SHP77 (cell line): Measurements from ENCODE around the gene MIPEP.
"Not testable (repeated sequence)": the region's sequence is repeated elsewhere in the genome, so short reads cannot be mapped to it uniquely, and the experiment has no call there.

Experiments
- DNase-seq, 2 experiments: peaks; one replicate each; lab custom pipeline; 2025; lab: John Stamatoyannopoulos, UW

Gene MIPEP

DNA sequence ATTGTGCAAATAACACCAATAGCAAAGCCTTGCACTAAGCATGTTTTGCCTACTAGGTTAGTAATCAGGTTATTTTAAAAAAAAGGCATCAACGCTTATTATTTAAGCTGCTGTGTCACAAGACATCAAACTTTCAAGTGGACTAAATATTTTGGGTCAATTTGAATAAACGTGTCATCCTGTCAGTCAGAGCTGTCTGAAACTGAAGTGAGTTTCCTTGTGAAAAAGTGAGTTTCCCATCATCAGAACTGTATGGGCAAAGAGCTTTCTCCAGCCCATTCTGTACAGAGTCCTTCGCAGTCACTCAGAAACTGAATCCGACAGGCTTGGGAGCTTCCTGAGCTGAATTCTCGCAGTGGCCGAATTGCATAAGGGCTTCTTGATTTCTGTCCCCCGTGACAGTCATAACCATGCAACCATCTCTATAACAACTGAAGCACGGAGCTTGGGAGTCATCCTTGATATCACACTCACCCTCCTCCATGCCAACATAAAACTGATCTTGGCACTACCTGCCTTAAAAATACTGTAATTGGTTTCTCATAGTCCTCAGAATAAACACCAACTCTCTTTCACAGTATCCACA is 139.8 kb downstream of the MIPEP start:
- DNase-seq: peak in 1 of 2 experiments; percentile 27

DNA sequence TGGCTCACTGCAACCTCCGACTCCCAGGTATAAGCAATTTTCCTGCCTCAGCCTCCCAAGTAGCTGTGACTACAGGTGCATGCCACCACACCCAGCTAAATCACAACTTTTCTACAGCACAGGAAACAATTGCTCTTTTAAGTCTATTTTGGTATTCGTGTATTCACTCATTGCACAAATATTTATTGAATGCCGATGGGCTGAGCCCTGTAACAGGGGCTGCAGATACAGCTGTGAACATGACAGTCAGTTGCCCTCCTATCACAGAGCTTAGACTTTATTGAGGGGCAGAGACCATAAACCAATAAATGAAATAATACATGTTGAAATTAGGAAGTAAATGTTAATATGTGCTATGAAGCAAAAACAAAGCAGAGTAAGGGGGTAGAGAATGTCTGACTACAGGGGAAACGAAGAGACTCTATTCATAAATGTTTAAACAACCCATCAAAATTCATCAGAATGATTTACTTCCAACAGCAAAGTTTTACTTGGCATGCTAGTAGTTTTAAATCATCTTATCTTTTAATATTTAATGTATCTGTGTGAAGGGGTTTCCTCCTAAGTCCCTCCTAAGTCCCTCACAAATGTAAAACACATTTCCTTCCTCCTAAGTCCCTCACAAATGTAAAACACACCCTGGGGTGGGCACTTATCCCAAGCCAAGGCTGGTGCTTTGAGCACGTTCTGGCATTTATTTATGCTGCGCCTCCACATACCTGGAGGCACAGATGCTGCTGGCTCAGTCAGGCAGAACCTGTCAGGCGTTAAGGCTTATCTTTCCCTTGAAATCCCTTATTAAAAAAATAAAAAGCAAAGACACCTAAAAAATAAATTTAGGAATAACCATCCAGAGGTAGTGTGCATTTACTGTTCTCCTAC is 140.8 kb downstream of the MIPEP start:
- no peak for DNase-seq

DNA sequence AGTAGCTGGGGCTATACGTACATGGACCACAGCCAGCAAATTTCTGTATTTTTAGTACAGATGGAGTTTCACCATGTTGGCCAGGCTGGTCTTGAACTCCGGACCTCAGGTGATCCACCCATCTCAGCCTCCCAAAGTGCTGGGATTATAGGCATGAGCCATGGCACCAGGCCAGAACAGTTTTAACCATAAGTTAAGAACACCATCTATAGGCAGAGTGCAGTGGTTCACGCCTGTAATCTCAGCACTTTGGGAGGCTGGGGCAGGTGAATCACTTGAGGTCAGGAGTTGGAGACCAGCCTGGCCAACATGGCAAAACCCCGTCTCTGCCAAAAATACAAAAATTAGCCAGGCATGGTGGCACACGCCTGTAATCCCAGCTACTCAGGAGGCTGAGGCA is 143.1 kb downstream of the MIPEP start:
- not testable (repeated sequence) for DNase-seq

DNA sequence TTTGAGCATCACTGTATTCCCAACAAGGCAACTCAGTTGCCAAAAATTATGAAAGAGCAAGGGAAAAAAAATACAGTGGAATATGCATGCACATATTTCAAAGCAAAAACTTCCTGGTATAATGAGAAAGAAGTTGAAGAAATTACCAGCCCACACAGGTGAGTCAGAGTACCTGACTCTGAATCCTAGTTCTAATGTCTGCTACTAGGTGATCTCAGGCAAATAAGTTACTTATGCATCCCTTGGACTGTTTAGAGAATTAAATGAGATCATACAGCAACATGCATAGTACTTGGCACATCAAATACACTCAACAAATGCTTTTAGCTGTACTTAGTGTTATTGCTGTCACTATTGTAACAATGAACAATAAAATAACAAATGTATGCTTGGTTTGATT is 144.9 kb downstream of the MIPEP start:
- no peak for DNase-seq

DNA sequence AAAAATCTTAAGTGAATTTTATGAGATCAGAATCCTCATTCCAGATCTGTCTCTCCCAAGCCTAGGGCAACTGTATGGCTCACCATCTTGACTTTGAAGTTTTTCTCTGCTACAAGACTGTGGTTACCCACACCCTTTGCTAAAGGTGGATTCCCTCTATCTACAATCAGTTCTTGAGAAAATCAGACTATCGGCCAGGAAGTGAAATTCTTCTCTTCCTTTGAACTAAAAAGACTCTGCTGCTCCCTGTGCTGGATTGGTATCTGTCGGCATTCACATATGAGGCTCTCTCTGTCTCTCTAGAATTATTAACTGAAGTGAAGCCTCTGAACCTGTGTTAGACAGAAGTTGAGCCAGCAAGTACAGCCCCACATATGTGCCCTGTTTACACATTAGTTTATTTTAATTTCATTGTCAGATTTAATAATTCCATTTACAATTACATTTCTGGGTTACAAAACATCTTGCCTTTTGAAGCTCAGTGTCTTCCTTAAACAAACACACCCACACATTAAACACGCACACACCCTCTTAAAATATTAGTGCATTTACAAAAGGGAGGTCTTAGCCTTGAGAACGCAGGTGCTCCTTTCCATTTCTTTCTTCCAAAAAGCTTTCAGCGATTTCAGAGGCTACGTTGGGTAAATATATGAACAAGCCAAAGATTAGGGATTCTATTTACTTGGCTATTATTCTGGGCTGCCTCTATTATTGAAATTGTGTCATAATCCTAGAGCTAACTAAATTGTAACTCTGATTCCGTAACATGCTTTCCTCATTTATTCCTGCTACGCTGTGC is 145.7 kb downstream of the MIPEP start:
- DNase-seq: no peak

DNA sequence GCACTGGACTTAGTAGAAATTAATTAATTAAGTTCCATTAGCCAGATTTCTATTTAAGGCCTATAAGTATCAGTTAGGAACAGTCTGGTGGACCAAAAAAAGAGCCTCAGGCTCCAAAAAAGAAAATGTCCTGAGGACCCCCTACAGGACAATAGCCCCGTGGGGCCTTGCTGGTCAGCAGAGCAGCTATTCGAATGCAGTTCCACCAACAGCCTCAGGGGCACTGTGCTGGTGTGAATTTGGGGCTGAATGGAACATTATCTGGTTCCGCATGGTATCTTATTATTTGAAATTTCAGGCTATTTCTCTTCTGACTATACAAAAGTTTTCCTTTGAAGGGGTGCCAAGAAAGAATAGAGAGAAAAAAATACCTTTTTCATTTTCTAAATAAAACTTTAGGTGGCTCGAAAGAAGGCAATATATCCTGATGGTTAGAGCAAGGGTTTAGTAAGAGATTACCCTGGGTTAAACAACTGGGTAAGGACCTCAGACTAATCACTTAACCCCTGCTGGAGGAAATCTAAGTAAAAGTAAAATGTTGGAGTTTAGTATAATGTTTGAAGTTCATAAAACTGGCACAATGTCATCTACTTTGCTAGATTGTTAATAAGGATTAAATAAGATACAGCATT is 147.2 kb downstream of the MIPEP start:
- DNase-seq: peak in 1 of 2 experiments; percentile 22

DNA sequence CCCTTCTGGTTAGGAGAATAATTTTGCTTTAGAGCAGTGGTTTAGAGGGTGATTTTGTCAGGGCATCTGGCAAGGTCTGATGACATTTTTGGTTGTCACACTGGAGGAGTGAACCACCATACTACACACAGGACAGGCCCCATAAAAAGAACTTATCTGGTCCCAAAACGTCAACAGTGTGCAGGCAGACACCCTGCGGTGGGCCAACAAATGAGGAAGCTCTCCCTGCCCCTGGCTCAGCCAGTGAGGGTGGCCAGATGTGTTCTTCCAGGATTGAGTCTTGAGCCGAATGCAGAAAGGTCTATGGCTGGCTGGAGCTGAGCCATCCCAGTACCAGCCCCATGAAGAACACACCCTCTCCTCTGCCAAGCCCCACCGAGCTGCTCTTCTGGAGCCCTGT is 149.2 kb downstream of the MIPEP start:
- DNase-seq: no peak

DNA sequence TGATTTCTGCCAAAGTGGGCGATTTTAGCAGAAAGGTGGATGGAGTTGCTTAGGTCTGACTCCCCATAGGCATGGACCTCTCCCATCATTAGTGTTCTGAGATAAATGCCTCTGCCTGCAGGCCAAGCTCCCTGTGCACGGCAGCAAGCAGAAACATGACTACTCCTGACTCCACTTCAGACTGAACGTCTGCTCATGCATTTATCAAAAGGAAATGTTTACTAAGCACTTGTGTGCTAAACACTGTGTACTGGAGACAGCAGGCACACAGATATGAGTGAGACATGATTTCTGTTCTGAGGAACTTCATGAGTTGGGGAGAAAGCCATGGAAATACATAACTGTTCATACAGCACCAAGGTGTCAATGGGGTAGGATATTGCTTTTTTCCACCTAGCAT is 149.6 kb downstream of the MIPEP start:
- peak; percentile 66 to 77 for DNase-seq

DNA sequence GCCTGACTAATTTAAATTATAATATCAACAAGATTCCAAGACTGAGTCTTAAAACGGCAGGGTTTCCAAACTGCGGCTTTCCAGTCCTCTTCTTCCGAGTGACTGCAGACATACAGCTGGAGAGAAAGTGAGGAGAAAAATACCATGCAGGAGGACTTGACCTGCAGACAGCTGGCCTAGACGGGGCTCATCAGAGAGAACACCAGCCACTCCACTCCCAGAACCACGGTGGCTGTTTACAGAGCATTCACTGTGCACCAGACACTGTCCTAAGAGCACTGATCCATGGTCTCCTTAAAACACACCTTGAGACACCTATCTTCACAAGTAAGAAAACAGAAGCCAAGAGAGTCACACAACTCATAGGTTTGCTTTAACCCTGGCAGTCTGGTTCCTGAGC is 152.7 kb downstream of the MIPEP start:
- DNase-seq: no peak

DNA sequence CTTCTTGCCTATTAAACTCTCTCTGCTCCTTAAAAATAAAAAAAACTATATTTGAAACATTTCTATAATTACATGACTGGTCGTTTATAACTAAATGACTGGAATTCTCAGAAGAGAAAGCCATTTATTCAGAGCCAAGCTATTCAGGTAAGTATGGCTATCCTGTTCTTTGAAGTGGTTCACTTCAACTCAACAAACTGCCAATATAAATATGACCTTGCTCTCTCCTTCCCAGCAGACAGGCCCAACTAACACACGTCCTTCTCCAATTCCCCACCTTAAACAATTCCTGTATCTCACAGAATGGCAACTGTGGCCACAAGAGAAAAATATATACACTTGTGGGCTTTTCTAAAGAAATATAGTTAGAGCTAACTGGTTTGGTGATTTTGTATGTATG is 153.9 kb downstream of the MIPEP start:
- no peak for DNase-seq

DNA sequence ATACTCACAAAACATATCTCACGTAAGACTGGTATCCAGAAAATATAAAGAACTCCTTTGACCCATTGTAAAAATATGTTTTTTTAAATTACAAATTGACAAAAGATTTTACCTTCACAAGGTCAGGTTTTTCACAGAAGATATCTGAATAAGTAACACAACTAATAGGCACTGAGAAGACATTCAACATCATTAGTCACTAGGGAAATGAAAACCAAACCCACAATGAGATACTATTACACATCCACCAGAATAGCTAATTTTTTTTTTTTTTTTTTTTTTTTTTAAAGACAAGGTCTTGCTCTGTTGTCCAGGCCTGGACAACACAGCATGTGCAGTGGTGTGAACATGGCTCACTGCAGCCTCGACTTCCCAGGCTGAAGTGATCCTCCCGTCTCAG is 157.5 kb downstream of the MIPEP start:
- no peak for DNase-seq

DNA sequence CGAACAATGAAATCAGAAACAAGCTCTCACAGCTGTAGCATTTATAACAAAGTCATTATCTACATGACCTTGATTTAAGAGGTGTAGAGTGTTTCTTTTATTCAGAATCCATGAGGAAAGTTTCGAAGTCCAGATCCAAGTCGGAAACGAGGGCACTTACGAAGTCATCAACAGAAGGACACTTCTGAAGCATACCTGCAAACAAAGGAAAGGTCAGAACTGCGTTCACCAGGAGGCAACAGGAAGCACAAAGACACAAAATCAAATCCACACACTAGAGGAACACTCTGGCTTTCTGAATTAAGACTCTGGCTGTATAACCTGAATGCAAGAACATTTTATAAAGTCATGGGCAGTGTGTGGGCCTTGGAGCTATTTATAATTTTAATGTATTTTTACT is 158.9 kb downstream of the MIPEP start:
- no peak for DNase-seq

DNA sequence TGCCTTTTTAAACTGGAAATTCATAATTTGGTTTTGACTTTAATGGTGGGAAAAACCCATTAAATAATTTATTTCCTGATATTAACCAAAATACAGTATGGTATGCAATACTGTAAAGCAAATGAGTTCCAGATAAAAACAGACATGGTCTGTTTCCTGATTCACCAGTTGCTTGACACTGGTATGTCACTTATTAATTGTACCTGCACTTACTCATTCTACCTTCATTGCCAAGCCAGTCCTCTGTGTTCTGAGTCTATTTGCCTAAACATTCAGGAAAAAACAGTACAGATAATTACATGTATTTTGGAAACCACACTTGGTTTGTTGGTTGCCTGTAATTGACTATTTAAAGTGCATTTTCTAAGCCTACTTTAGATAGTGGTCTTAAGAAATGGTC is 159.7 kb downstream of the MIPEP start:
- DNase-seq: no peak

DNA sequence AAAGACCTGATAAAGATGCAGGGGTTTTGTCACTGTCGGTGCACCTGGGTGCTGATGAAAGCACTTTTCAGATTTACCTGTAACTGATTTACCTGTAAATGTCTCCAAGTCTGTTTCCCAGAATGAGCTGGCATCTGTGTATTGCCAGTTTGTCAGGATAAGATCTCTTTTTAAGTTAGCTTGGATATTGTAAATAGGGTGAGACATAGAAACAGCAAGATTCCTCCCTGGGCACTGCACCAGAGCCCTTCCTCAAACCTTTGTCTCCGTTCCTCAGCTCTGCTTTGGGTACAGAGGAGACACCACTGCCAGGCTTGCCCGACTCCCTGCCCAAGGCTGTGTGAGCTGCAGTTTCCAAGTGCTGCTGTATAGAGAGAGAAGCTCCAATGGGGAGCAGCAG is 160.4 kb downstream of the MIPEP start:
- no peak for DNase-seq

DNA sequence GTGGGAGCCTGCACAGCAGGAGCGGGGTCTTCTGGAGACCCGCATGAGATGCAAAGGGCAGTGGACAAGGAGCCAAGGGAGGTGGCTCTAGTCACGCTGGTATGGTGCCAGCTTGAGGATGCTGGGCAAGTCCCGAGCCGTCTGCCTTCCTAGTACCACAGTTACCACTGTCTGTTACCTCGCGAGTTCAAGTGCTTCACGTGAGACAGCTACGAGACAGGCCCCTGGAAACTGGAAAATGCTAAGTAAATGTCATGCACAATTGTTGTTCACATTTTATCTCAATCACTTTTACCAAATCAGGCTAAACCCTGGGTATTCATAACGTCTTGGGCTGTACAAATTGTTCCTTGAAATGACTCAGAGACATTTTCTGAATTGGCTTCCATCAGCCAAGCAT is 163.3 kb downstream of the MIPEP start:
- DNase-seq: no peak

DNA sequence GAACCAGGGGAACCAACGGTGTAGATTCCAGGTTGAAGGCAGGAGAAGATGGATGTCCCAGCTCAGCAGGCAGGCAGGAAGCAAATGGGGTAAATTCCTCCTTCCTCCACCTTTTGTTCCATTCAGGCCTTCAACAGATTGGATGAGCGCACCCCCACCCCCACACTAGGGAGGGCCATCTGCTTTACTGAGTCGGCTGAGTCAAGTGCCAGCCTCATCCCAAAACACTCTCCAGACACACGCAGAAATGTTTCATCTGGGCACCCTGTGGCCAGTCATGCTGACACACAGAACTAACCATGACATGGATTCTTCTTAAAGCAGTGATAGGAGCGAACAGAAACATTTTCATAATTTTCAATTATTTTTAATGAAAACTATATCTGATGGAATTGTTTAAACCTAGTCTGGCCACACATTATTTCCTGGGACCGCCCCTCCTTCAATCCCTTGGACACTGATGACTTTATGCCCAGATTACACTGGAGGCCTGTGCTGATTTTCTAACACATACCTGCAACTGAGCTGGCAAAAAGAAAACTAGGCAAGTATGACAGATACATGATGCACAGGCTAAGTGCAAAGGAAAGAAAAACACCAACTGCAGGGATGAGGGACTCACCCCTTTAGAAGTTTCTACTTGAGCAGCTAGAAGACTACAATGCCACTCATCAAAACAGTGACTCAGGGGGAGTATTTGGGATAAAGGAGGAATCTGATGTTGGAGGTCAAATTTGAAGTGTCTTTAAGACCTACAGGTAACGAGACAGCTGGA is 164.8 kb downstream of the MIPEP start:
- peak; percentile 27 to 45 for DNase-seq

DNA sequence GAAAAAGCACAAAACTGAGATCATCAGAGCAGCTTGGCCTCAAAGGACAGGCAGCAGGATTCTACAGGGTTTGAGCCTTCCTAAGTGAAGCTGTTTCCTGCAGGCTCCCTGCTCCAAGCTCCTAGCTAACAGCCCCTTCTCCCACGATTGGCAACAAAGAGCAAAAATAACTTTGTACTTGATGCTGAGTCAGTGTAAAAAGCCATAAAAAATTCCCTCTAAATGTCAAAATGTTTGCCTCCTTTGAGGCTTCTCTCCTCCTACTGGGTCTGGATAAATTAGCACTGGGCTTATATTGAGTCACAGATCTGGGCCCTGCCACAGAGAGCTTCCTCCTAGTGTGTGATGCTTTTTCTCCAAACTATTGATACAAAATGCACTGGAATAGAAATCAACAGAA is 165.7 kb downstream of the MIPEP start:
- DNase-seq: no peak

DNA sequence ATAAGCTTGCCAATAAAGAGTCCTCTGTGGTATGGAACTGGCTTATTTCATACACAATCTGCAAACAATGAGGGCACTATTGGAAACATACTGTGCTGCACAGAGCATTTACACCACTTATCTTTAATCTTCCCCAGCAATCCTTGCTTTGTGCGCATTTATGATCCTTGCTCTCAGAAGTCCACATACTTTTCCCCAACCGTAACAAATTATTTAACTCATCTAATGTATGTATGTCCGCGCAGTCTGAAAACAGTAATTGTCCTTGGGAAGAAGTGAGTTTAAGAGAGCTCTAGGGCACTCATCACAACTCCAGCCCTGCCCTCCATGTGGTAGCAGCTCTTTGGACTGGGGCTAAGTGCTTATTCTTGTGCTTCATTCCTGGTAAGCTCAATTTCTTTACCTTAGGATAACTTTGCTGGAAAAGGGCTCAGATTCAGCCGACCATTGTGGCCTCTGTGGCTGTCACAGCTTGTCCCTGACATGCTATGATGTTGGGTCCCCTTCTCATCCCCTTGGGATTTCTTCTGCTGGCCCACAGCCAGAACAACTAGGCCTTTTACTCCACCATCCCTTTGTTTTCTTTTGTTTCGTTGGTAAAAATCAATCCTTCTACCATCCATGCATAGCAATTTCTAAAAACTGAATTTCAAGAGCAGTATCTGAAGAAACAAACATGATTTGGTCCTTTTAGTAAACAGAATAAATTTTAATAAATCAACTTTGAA is 166.3 kb downstream of the MIPEP start:
- DNase-seq: no peak

DNA sequence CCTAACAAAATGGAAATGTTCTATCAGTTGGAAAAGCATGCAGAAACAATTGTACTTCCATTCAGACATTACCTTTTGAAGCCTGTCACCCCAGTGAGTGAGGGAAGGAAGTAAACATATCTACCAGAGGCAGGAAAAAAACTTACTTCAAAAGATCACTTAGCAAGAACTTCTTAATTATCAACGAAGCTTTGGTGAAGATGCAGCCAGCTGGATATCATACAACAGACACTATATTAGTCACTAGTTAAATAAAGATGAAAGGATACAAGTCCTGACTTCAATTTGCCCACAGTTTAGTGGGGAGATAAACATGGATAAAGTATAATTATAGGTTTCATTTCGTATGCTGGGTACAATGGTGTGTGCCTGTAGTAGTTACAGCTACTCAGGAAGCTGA is 170.2 kb downstream of the MIPEP start:
- no peak for DNase-seq

DNA sequence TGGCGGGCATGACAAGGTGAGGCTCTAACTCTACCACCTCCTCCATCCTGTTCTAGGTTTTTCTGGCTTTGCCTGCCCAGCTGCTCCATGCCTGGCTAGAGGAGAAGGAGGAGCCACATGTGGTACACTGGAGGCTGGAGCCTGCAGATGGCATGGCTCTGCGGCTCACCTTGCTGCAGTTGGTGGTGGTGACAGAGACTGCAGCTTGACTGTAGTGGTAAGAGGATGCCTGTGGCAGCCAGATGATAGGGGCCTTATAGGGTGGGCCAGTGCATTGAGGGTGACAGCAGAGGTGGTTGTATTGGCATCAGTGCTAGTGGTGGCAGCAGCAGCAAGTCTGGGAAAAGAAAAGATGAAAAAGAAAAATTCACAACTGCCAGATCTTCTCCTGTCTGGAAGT is 172.8 kb downstream of the MIPEP start:
- DNase-seq: no peak

DNA sequence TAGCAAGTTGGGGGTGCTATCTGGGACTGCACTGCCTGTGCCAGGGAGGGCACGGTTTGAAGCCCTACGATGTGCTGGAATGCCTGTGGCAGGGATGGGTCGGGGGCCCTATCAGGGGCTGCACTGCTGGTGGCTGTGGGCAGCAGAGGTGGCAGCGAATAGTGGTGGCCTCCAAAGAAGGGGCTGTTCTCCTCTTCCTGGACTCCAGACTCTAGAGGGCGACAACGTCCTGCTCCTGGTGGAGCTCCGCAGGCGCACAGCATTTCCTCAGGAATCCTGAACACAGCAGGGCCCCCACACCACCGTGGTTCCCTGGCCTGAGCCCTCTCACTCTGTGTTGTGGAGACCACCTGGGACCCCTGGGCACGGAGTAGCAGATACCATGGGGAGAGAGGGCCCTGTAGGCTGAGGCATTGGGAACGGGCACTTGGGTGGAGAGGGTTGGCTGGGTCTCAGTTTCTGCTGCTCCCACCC is 173.4 kb downstream of the MIPEP start:
- DNase-seq: peak; percentile 57 to 68
